ENCODE data around the gene SFXN3. TPM values are rescaled to one million over a fixed set of nuclear protein-coding genes. Genes with fewer than 3 reads are reported as not detected.

The SFXN3 gene
- total and polyA plus RNA-seq, 2 of the 13 experiments (the other 11 are each of a cell fraction or from before 2014, with no cell fraction given) = 16.8 to 71.5 TPM

DNA sequence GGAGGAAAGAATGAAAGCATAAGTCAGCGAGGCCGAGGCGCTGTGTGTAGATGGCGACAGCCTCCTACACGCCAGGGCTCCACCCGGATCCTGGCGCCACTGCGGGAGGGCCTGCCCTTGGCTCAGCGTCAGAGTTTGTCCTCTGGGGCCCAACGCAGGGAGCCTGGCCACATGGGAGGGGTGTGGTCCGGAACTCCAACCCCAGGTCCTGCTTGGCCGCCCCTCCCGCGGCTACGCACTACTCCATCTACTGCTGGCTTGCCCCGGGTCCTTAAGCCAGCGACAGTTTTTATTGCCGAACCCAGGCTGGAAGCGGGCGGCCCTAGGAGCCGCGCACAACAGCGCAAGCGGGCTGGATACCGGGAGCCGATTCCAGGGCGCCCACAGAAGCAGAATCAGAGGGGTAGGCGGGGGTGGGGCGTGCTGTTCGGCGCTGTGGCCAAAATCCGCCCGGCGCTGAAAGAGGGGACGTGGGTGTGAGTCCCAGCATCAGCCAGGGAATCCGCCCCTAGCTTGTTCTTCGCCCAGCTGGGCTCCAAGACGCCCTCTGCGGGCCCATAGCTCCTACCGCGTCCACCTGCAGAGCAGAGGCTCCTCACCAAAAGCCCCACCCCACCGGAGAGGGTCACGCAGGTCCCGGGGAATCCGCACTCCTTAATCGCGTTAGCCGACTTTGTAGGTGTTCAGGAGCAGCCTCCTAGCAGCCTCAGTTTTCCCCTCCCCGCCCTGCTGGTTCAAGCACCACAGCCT lies 35.3 kb downstream of the SFXN3 start (continued):
- TF ChIP-seq, protein P1, sequence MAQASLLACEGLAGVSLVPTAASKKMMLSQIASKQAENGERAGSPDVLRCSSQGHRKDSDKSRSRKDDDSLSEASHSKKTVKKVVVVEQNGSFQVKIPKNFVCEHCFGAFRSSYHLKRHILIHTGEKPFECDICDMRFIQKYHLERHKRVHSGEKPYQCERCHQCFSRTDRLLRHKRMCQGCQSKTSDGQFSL (CRISPR knock-in tag; IDR thresholded peaks at IDR 0.05) = no peak
- TF ChIP-seq, protein P2, sequence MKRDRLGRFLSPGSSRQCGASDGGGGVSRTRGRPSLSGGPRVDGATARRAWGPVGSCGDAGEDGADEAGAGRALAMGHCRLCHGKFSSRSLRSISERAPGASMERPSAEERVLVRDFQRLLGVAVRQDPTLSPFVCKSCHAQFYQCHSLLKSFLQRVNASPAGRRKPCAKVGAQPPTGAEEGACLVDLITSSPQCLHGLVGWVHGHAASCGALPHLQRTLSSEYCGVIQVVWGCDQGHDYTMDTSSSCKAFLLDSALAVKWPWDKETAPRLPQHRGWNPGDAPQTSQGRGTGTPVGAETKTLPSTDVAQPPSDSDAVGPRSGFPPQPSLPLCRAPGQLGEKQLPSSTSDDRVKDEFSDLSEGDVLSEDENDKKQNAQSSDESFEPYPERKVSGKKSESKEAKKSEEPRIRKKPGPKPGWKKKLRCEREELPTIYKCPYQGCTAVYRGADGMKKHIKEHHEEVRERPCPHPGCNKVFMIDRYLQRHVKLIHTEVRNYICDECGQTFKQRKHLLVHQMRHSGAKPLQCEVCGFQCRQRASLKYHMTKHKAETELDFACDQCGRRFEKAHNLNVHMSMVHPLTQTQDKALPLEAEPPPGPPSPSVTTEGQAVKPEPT (CRISPR knock-in tag; IDR thresholded peaks at IDR 0.05; ENCODE audit: low read depth) = no peak
- TF ChIP-seq KLF6 (CRISPR knock-in tag; IDR thresholded peaks at IDR 0.05) (no peak), TGIF2 (CRISPR knock-in tag; IDR thresholded peaks at IDR 0.05) (peak; percentile 18; the same call in 1 of the 2 replicates), MTA3 (CRISPR knock-in tag; IDR thresholded peaks at IDR 0.05) (no peak), RBM39 (IDR thresholded peaks at IDR 0.05; ENCODE audit: low read depth, low read length, poor library complexity, severe bottlenecking) (no peak), ZIK1 (CRISPR knock-in tag; IDR thresholded peaks at IDR 0.05; ENCODE audit: borderline replicate concordance, low read depth) (no peak), ZNF878 (CRISPR knock-in tag; IDR thresholded peaks at IDR 0.05) (0 out of 2 replicates have a peak, but pooled peaks have one; percentile 22), NR3C1 (CRISPR knock-in tag; IDR thresholded peaks at IDR 0.05) (no peak), HHEX (CRISPR knock-in tag; IDR thresholded peaks at IDR 0.05) (no peak), CBX2 (IDR thresholded peaks at IDR 0.05; ENCODE audit: low read depth, low read length) (no peak), CBX2 (CRISPR knock-in tag; IDR thresholded peaks at IDR 0.05; ENCODE audit: low read depth) (no peak), NONO (IDR thresholded peaks at IDR 0.05) (no peak), NONO (CRISPR knock-in tag; conservative IDR thresholded peaks at IDR 0.05) (peak; percentile 83), MTA1 (CRISPR knock-in tag; IDR thresholded peaks at IDR 0.05; ENCODE audit: borderline replicate concordance) (peak; percentile 48; the same call in 1 of the 2 replicates), RFXANK (CRISPR knock-in tag; IDR thresholded peaks at IDR 0.05) (no peak), MXD4 (CRISPR knock-in tag; IDR thresholded peaks at IDR 0.05) (peak; percentile 82), KDM6A (CRISPR knock-in tag; IDR thresholded peaks at IDR 0.05; ENCODE audit: low read depth) (peak; percentile 82), ZNF136 (CRISPR knock-in tag; IDR thresholded peaks at IDR 0.05; ENCODE audit: low read depth) (0 out of 2 replicates have a peak, but pooled peaks have one; percentile 45), ZNF747 (CRISPR knock-in tag; IDR thresholded peaks at IDR 0.05; ENCODE audit: borderline replicate concordance) (no peak), NFIB (CRISPR knock-in tag; IDR thresholded peaks at IDR 0.05; ENCODE audit: borderline replicate concordance) (no peak)
- TF ChIP-seq, protein P3, sequence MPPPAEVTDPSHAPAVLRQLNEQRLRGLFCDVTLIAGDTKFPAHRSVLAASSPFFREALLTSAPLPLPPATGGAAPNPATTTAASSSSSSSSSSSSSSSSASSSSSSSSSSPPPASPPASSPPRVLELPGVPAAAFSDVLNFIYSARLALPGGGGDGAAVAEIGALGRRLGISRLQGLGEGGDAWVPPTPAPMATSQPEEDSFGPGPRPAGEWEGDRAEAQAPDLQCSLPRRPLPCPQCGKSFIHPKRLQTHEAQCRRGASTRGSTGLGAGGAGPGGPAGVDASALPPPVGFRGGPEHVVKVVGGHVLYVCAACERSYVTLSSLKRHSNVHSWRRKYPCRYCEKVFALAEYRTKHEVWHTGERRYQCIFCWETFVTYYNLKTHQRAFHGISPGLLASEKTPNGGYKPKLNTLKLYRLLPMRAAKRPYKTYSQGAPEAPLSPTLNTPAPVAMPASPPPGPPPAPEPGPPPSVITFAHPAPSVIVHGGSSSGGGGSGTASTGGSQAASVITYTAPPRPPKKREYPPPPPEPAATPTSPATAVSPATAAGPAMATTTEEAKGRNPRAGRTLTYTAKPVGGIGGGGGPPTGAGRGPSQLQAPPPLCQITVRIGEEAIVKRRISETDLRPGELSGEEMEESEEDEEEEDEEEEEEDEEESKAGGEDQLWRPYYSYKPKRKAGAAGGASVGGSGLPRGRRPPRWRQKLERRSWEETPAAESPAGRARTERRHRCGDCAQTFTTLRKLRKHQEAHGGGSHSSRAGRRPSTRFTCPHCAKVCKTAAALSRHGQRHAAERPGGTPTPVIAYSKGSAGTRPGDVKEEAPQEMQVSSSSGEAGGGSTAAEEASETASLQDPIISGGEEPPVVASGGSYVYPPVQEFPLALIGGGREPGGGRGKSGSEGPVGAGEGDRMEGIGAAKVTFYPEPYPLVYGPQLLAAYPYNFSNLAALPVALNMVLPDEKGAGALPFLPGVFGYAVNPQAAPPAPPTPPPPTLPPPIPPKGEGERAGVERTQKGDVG (CRISPR knock-in tag; IDR thresholded peaks at IDR 0.05; ENCODE audit: borderline replicate concordance) = 0 out of 2 replicates have a peak, but pooled peaks have one; percentile 56
- TF ChIP-seq, protein P4, sequence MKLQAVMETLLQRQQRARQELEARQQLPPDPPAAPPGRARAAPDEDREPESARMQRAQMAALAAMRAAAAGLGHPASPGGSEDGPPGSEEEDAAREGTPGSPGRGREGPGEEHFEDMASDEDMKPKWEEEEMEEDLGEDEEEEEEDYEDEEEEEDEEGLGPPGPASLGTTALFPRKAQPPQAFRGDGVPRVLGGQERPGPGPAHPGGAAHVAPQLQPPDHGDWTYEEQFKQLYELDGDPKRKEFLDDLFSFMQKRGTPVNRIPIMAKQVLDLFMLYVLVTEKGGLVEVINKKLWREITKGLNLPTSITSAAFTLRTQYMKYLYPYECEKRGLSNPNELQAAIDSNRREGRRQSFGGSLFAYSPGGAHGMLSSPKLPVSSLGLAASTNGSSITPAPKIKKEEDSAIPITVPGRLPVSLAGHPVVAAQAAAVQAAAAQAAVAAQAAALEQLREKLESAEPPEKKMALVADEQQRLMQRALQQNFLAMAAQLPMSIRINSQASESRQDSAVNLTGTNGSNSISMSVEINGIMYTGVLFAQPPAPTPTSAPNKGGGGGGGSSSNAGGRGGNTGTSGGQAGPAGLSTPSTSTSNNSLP (IDR thresholded peaks at IDR 0.05; ENCODE audit: low read depth, low read length) = no peak
